Stimulated activated CD8-positive, alpha-beta memory T cell treated with anti-CD3 and anti-CD28 coated beads, Interleukin-4, amount 100 ng/mL, for 4 hours (primary cell): ENCODE data around the gene MBLAC1.

Source experiments
- DNase-seq, 2 donors: peaks; one replicate each; pipeline ENCODE4 v3.0.0-alpha.2; 2020; ENCODE audit warnings: low read depth in 2 of 2, low spot score in 1 of 2

The MBLAC1 gene

DNA sequence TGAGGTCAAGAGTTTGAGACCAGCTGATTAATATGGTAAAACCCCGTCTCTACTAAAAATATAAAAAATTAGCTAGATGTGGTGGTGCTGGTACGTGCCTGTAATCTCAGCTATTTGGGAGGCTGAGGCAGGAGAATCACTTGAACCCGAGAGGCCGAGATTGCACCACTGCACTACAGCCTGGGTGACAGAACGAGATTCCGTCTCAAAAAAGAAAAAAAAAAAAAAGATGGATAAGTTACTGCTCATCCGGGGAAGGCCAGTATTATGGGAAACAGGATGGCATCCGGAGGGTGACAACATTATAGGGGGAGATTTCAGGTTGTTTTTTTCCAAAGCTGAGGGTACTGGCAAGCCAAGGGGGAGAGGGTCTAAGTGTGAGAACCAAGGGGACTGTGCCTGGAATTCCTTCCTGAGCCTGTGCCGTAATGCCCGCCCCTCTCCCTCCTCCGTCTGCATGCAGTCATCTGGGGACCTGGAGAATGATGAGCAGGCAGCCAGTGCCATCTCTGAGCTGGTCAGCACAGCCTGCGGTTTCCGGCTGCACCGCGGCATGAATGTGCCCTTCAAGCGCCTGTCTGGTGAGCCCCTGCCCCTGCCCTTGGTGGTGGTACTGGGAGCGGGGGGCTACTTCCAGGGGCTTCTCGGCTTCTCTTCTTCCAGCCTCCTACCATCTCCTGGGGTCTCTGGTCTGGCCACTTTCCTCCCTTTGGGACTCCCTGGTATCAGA is 26.3 kb downstream of the MBLAC1 start:
- DNase-seq = no peak

DNA sequence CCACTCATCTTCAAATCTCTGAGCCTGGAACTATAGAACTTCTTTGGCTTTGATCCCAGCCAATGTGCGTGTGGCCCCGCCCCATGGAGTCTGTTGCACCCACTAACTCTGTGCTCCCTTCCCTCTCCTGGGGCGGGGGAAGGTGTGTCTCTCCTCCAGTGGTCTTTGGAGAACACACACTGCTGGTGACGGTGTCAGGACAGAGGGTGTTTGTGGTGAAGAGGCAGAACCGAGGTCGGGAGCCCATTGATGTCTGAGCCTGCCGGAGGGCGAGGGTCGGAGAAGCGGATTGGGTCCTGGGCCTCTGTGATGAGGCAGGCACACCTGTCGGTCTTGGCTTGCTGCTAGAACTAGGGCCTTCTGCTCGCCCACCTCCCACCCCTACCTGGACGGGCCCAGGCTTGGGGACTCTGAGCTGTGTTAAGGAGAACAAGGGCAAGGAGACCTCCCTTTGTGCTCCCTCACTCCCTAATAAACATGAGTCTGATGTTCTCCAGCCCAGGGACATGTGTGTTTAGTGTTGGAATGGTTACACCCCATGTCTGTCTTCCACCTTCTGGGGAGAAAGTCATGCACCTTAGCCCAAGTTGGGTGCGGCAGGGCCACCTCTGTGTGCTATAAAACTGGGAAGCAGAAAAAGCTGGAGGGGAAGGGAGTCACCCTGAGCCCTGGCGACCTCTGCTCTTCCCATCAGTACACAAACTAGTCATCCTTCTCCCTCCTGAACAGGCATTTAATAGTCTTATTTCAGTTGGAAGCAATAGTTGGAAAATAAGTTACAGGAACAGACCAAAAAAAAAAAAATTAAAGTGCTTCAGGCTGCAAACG is 27.2 kb downstream of the MBLAC1 start:
- no peak for DNase-seq

DNA sequence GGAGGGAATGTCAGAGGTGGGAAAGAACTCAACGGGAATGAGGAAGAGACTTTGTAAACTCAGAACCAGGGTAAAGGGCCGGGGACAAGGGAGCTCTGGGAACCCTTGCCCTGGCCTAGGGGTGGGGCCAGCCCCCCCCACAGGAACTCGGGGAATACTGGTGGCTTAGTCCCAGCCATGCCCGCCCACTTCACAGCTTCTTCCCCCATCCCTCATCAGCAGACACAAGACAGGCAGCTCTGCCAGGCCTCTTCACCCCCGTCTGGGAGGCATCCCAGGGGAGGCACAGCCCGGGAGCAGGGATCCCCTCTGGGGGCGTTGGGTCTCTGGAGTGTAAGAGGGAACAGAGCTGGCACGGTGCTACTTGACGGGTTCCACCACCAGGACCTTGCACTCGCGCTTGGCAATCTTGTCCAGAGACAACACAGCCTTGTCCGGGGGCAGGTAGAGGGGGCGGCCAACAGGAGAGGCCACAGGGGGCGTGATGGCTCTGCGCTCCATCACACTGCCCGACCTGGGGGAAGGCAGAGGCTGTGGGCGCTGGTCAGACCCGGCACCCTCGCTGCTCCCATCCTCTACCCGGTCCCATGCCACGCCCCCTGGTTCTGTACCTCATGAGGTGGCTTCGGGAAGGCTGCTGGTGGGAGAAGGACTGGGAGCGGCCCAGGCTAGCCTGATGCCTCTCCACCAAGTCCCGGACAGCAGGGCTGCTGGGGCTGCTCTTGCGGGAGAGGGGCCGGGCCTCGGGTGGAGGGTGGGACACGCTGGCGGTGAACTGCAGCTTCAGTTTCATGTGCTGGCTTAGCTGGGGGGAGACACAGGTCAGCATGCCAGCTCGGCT is 28.1 kb downstream of the MBLAC1 start:
- no peak for DNase-seq

GRCh38 chr7:100155553-100156317 is 29.0 kb downstream of the MBLAC1 start:
- no peak for DNase-seq

- DNase-seq = no peak
These were observed 29.7 kb downstream of the MBLAC1 start for GRCh38 chr7:100156331-100157068.

DNA sequence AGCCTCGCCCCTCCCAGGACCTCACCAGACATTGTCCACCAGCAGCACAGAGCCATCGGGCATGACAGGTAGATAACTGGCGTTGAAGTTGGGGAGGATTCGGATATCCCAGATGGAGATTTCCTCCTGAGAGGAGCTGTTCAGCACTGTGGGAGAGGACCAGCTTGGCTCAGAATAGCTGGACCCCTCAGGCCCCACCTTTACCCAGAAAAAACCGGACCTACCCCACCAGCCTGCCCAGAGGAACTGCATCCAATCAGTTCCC is 30.2 kb downstream of the MBLAC1 start:
- no peak for DNase-seq

- no peak for DNase-seq
These were observed 30.8 kb downstream of the MBLAC1 start for GRCh38 chr7:100157334-100158228.

DNA sequence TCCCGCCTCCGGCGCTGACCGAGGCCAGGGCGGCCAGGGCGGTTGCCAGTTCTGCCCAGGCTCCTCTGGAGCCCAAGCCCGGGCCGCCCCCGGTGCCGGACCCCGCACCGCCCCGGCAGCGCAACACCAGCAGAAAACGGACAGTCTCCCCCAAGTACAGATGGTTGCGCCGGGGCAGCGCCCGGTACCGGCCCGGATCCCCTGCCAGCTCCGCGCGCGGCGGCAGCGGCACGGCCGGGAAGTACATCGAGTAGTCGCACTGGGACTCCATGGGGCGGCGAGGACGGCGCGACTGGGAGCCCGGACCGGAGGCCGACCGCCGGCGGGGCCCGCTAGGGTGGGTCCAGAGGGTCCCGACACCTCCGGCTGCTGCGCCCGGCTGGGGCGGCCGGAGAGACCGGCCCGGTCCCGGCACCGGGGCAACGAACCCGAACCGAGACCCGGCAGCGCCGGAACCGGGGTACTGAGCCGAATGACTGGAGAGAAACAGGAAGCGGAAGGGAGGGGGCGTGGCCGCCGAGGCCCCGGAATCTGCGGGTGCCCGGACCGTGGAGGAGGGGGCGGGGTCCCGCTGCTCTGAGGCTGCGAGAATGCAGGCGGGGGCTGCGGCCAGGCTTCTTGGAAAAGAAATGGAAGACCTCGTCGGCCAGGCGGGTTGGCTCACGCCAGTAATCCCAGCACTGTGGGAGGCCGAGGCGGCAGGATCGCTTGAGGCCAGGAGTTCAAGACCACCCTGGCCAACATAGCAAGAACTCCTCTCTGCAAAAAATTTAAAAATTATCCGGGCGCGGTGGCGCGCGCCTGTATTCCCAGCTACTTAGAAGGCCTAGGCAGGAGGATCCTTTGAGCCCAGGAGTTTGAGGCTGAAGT is 31.7 kb downstream of the MBLAC1 start, which contains the start of gene TRAPPC14:
Gene TRAPPC14, minus strand, starts transcription at position 495 of the 870 bp plus-strand sequence. Its CDS starts 224 bp downstream, at position 271.
- DNase-seq = peak; percentile 76 to 83

GRCh38 chr7:100159099-100159623 is 32.4 kb downstream of the MBLAC1 start:
- DNase-seq = no peak

- no peak for DNase-seq
These were observed 33.3 kb downstream of the MBLAC1 start for GRCh38 chr7:100160067-100160466.

DNA sequence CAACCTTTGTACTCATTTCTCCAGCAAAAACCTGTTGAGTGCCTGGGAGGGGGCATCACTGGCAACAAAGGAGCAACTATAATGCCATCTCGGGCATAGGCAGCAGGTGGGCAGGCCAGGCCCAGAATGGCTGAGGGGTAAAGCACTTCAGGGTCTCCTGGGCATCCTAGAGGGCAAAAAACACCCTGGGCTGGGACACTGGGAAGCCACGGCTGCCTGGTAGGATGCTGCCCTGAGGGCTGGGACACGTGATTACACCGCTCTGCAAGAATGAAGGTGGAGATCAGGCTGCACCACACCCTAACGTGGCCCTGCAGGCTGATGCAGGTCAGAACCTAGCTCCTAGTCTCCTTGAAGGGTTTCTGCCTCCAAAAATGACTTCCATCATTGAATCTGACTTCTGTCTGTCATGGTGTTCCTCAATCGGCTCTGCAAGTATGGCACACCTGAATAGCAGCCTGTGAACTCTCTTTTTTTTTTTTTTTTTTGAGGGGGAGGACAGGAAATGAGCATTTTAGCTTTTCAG is 36.3 kb downstream of the MBLAC1 start:
- no peak for DNase-seq

- DNase-seq = no peak
These were observed 37.1 kb downstream of the MBLAC1 start for GRCh38 chr7:100163871-100164270.

DNA sequence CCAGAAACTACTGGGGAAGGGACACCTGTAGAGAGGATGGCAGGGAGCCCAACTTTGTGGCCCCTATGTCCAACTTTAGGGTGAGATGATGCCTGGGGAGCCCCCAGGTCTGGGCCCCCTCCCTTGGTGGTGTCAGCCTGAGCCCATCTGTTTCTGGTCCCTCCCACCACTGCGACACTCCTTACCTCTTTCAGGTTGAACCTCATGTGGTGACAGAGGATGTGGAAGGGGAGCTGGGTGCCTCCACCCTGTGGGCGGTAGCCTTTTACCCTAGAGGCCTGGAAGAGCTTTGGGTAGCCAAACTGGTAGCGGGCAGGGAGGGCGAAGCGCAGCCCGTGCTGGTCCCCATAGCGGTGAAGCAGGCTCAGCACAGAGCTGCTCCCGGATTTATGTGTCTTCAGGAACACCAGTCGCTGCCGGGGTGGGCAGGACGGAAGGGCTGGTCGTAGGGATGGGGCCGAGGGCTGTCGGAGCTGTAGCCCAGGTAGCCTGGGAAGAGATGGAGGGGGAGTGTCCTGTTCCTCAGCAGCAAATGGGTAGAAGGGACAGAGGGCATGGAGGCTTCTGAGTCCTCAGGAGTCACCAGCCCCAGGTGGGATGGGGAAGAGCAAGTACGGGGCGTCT is 39.7 kb downstream of the MBLAC1 start:
- no peak for DNase-seq

- no peak for DNase-seq
These were observed 40.5 kb downstream of the MBLAC1 start for GRCh38 chr7:100166970-100167911.

DNA sequence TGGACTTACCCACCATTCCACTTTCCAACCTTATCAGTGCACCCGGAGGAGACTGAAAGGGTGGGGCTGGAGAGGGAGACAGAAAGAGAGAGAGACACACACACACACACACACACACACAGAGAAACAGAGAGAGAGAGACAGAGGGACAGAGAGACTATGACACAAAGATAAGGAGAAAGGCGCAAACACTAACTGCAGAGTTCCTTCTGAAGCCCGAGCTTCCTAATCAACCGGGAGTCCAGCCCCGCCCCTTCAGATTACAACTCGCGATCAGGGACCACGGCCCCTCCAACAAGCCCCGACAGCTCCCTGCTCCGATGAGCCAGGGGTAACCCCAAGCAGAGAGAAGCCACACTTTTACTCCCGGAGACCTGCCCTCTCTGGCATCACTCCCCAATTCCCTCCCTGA is 41.2 kb downstream of the MBLAC1 start:
- DNase-seq = no peak

GRCh38 chr7:100169147-100169850 is 42.5 kb downstream of the MBLAC1 start:
- DNase-seq = no peak
